Measurements from ENCODE around the gene NCAN. TPM values are rescaled to one million over a fixed set of nuclear protein-coding genes. Genes with fewer than 3 reads are reported as not detected.

NCAN gene
- total and polyA plus RNA-seq, 2 of the 8 experiments (the other 6 are each of a cell fraction or from before 2014, with no cell fraction given): 2.7 TPM

- Histone ChIP-seq H3K14ac (ENCODE audit: insufficient read length) (no peak overlapping the region), H3K4me1 (replicated peaks in 1 of 4; ENCODE audit: control insufficient read depth in 3 of 4, insufficient read depth in 4 of 4, low read length in 3 of 4) (peaks cover 0 to 17% (median 10%) of the 10 kb centered on the region in 4 experiments; a peak in 6 of 7 replicates), H4K91ac (replicated peaks; ENCODE audit: insufficient read length, low read length) (no peak overlapping the region), H2BK20ac (ENCODE audit: low read length) (no peak overlapping the region), H2AFZ (ENCODE audit: low read length) (no peak overlapping the region), H3K56ac (replicated peaks; ENCODE audit: insufficient read length, low read depth, low read length) (no peak overlapping the region), H3K4me2 (ENCODE audit: insufficient read depth in 1 of 2, low read depth in 2 of 2, low read length in 2 of 2) (peak overlapping the region; percentile 99 to 100), H2BK15ac (ENCODE audit: low read length) (no peak overlapping the region; the same call in 1 of the 2 replicates), H3K4me3 (ENCODE audit: extremely low read depth in 1 of 4, insufficient read depth in 2 of 4, low read depth in 3 of 4, low read length in 4 of 4) (peak overlapping the region; percentile 55 to 88 (median 60)), H4K8ac (ENCODE audit: extremely low read depth, insufficient read depth, low read length) (peak overlapping the region; percentile 4; the same call in 1 of the 2 replicates), H3K27ac (ENCODE audit: low read depth, low read length) (no peak overlapping the region), H3K79me2 (ENCODE audit: control insufficient read depth in 1 of 2, insufficient read depth in 2 of 2, low read length in 2 of 2) (no peaks in the 10 kb centered on the region), H3K23me2 (ENCODE audit: low read depth, low read length) (peaks cover 21% of the 10 kb centered on the region; the same call in 1 of the 2 replicates), H2BK120ac (replicated peaks; ENCODE audit: low read depth, low read length) (no peak overlapping the region), H2BK12ac (ENCODE audit: low read depth, low read length) (peak overlapping the region; percentile 68; the same call in 1 of the 2 replicates), H3K18ac (ENCODE audit: extremely low read depth, low read length) (peak overlapping the region; percentile 48; the same call in 1 of the 2 replicates), H3K4ac (replicated peaks; ENCODE audit: insufficient read length, low read depth, low read length) (peak overlapping the region; percentile 32), H2AK5ac (ENCODE audit: low read depth, low read length) (no peak overlapping the region), H3K79me1 (ENCODE audit: low read depth, low read length) (peaks cover 6% of the 10 kb centered on the region), H3K27me3 (replicated peaks in 1 of 4; ENCODE audit: control insufficient read depth in 3 of 4, extremely low read depth in 1 of 4, insufficient read depth in 3 of 4, low read length in 3 of 4) (peaks cover 3 to 25% (median 16%) of the 10 kb centered on the region in 4 experiments), H3K36me3 (ENCODE audit: control insufficient read depth in 2 of 4, insufficient read depth in 4 of 4, low read length in 3 of 4) (peaks cover 0 to 10% (median 0%) of the 10 kb centered on the region in 4 experiments; a peak in 1 of 8 replicates), H4K5ac (ENCODE audit: insufficient read length, low read depth, low read length) (no peak overlapping the region), H3K9me3 (ENCODE audit: insufficient read depth in 2 of 2, low read depth in 1 of 2, low read length in 1 of 2) (no peaks in the 10 kb centered on the region), H4K20me1 (replicated peaks in 1 of 2; ENCODE audit: control insufficient read depth in 1 of 2, insufficient read depth in 2 of 2, low read length in 2 of 2) (peaks cover 0 to 2% of the 10 kb centered on the region in 2 experiments), H2BK5ac (ENCODE audit: low read depth, low read length) (no peak overlapping the region), H3K23ac (ENCODE audit: insufficient read length) (no peak overlapping the region), H3K9ac (replicated peaks in 1 of 4; ENCODE audit: extremely low read depth in 1 of 4, low read depth in 3 of 4, low read length in 3 of 4) (peak overlapping the region in 1 of 4 experiments; percentile 17; a peak in 1 of 7 replicates)
- ChIA-PET POLR2A (ENCODE audit: partially characterized antibody) (interaction anchor here (0.7 to 2.0 kb wide), 6 partner anchors 9 to 254 kb away, joined by 3 to 5 read pairs (median 4); partner anchors contain the start of genes NR2C2AP and TSSK6), CTCF (ENCODE audit: partially characterized antibody) (interaction anchor here (0.6 to 2.6 kb wide), 7 partner anchors 13 to 66 kb away, joined by 3 to 9 read pairs (median 4); no protein-coding TSS in a partner anchor)
- TF ChIP-seq E2F6 (IDR thresholded peaks at IDR 0.05) (0 out of 2 replicates have a peak, but pooled peaks have one; percentile 29), POU5F1 (IDR thresholded peaks at IDR 0.05; ENCODE audit: low read depth, low read length) (no peak), CTCF (IDR thresholded peaks at IDR 0.05; ENCODE audit: control extremely low read depth in 1 of 3, insufficient read depth in 1 of 3, low read depth in 1 of 3, low read length in 3 of 3) (peak in 2 of 3 experiments; percentile 1 to 3; a peak in 2 of 4 replicates), SIRT6 (IDR thresholded peaks at IDR 0.05; ENCODE audit: low read length) (no peak)
- WGBS, 2 experiments (ENCODE audit: extremely low coverage in 1 of 2, insufficient coverage in 1 of 2, insufficient read length in 1 of 2, insufficient replicate concordance in 2 of 2, low coverage in 1 of 2, low lambda C conversion rate in 2 of 2, missing lambda C conversion rate in 1 of 2): 44% methylated on average over 36 of the region's 36 CpGs; no CpG with 5 or more reads in 1 of the 2 experiments
- DNase-seq (ENCODE audit: low read depth in 1 of 2, low spot score in 2 of 2) (no peak), FAIRE-seq (no peak)
Observed at GRCh38 chr19:19260417-19261214, 48.9 kb downstream of the NCAN start.
